ENCODE measurements around the gene MARK3. TPM values are rescaled to one million over a fixed set of nuclear protein-coding genes. Genes with fewer than 3 reads are reported as not detected.

MARK3 gene
- total RNA-seq, 1 experiment from 2014 or later, result 189 TPM

GRCh38 chr14:103386713-103387329, 1.6 kb downstream of the MARK3 start:
- H2AFZ ChIP-seq, result no peak overlapping the region
- H3K4me1 ChIP-seq (replicated peaks; ENCODE audit: insufficient read depth), result peaks cover 41% of the 10 kb centered on the region
- peaks cover 8% of the 10 kb centered on the region; the same call in 1 of the 2 replicates for H3K36me3 ChIP-seq (ENCODE audit: low read depth)
- H3K4me2 ChIP-seq, result peak overlapping the region; percentile 92
- intact Hi-C loops (cut with micrococcal nuclease; ENCODE audit: unreplicated experiment), result loop anchor here (2.0 kb wide), 1 partner anchor 32 kb away; no protein-coding TSS in a partner anchor
- ChIA-PET POLR2A (ENCODE audit: unreplicated experiment) (interaction anchor here (0.5 kb wide), 1 partner anchor 494 kb away, joined by 7 read pairs; no protein-coding TSS in a partner anchor), CTCF (no interaction called here)
- H3K9me3 ChIP-seq (ENCODE audit: insufficient read depth, low read depth), result no peaks in the 10 kb centered on the region
- peaks cover 40% of the 10 kb centered on the region for H3F3A ChIP-seq (ENCODE audit: insufficient read depth, low read depth)
- peak overlapping the region; percentile 66 for H3K27ac ChIP-seq
- H3K9me2 ChIP-seq (ENCODE audit: insufficient read depth), result no peaks in the 10 kb centered on the region
- DNase-seq, result no peak
- H3K27me3 ChIP-seq (ENCODE audit: insufficient read depth, low read depth), result no peaks in the 10 kb centered on the region
- H3K79me2 ChIP-seq (ENCODE audit: low read depth), result peaks cover 76% of the 10 kb centered on the region
- H4K20me1 ChIP-seq (ENCODE audit: insufficient read depth), result peaks cover 50% of the 10 kb centered on the region
- BruUV-seq (replicated peaks), result no TSS peak
- H3K4me3 ChIP-seq, result peak overlapping the region; percentile 72
- no peak for TF ChIP-seq EZH2 (IDR thresholded peaks at IDR 0.05; ENCODE audit: low read depth)
- no peak for TF ChIP-seq CTCF (conservative IDR thresholded peaks at IDR 0.05)

- no peak for DNase-seq
- Histone ChIP-seq H3K9me3 (ENCODE audit: insufficient read depth, low read depth) (no peaks in the 10 kb centered on the region), H3K36me3 (ENCODE audit: low read depth) (peaks cover 8% of the 10 kb centered on the region; the same call in 1 of the 2 replicates), H2AFZ (no peak overlapping the region), H3K4me2 (peak overlapping the region; percentile 92), H3F3A (ENCODE audit: insufficient read depth, low read depth) (peaks cover 53% of the 10 kb centered on the region), H3K9me2 (ENCODE audit: insufficient read depth) (no peaks in the 10 kb centered on the region), H3K27me3 (ENCODE audit: insufficient read depth, low read depth) (no peaks in the 10 kb centered on the region), H3K27ac (peak overlapping the region; percentile 18), H4K20me1 (ENCODE audit: insufficient read depth) (peaks cover 68% of the 10 kb centered on the region), H3K4me1 (replicated peaks; ENCODE audit: insufficient read depth) (peaks cover 46% of the 10 kb centered on the region), H3K4me3 (peak overlapping the region; percentile 72), H3K79me2 (ENCODE audit: low read depth) (peaks cover 95% of the 10 kb centered on the region)
- ChIA-PET POLR2A (ENCODE audit: unreplicated experiment) (interaction anchor here (0.7 kb wide), 1 partner anchor 46 kb away, joined by 6 read pairs; no protein-coding TSS in a partner anchor), CTCF (interaction anchor here (0.7 kb wide), 2 partner anchors 52 to 284 kb away, joined by 3 to 4 read pairs; no protein-coding TSS in a partner anchor)
- intact Hi-C loops (cut with micrococcal nuclease; ENCODE audit: unreplicated experiment), result loop anchor here (1.0 kb wide), 1 partner anchor 10 kb away; no protein-coding TSS in a partner anchor
- no TSS peak for BruUV-seq (replicated peaks)
- TF ChIP-seq EZH2 (IDR thresholded peaks at IDR 0.05; ENCODE audit: low read depth), result no peak
- TF ChIP-seq CTCF (conservative IDR thresholded peaks at IDR 0.05), result no peak
Measured at GRCh38 chr14:103388664-103389063, 3.4 kb downstream of the MARK3 start.

- no peak for DNase-seq
- H3K4me3 ChIP-seq, result no peak overlapping the region
- no peak overlapping the region for H2AFZ ChIP-seq
- H3K4me1 ChIP-seq (replicated peaks; ENCODE audit: insufficient read depth), result peaks cover 53% of the 10 kb centered on the region
- peaks cover 70% of the 10 kb centered on the region for H3F3A ChIP-seq (ENCODE audit: insufficient read depth, low read depth)
- intact Hi-C loops (cut with micrococcal nuclease; ENCODE audit: unreplicated experiment), result loop anchor here (1.0 to 10.0 kb wide), 4 partner anchors 94 to 866 kb away; no protein-coding TSS in a partner anchor
- CTCF ChIA-PET, result interaction anchor here (0.5 to 2.3 kb wide), 17 partner anchors 17 to 701 kb away, joined by 3 to 11 read pairs (median 4); partner anchors contain the start of gene EIF5
- H3K9me2 ChIP-seq (ENCODE audit: insufficient read depth), result no peaks in the 10 kb centered on the region
- H3K9me3 ChIP-seq (ENCODE audit: insufficient read depth, low read depth), result no peaks in the 10 kb centered on the region
- H3K36me3 ChIP-seq (ENCODE audit: low read depth), result peaks cover 8% of the 10 kb centered on the region; the same call in 1 of the 2 replicates
- no peak for TF ChIP-seq EZH2 (IDR thresholded peaks at IDR 0.05; ENCODE audit: low read depth)
- TF ChIP-seq CTCF (conservative IDR thresholded peaks at IDR 0.05), result no peak
- H4K20me1 ChIP-seq (ENCODE audit: insufficient read depth), result peaks cover 88% of the 10 kb centered on the region
- H3K27me3 ChIP-seq (ENCODE audit: insufficient read depth, low read depth), result no peaks in the 10 kb centered on the region
- peak overlapping the region; percentile 7; the same call in 1 of the 2 replicates for H3K4me2 ChIP-seq
- no TSS peak for BruUV-seq (replicated peaks)
- peak overlapping the region; percentile 24 for H3K27ac ChIP-seq
- POLR2A ChIA-PET (ENCODE audit: unreplicated experiment), result interaction anchor here (0.7 kb wide), 1 partner anchor 162 kb away, joined by 6 read pairs; no protein-coding TSS in a partner anchor
- H3K79me2 ChIP-seq (ENCODE audit: low read depth), result peaks cover 100% of the 10 kb centered on the region
Measured at GRCh38 chr14:103390605-103391004, 5.4 kb downstream of the MARK3 start.

Measured in PC-9 (cell line).